HEK293T (cell line): ENCODE measurements around the gene DPH6.

Source experiments
- BHLHE40 ChIP-seq: fragments of 450-650 bp; IDR thresholded peaks from 2 replicates; pipeline ENCODE4 v1.6.1; 2016; ENCODE audit warnings: mild to moderate bottlenecking, moderate library complexity, borderline replicate concordance
- CTBP1 ChIP-seq: fragments of 450-650 bp; IDR thresholded peaks from 2 replicates; pipeline ENCODE4 v1.6.1; 2016; ENCODE audit warnings: borderline replicate concordance
- ELF4 ChIP-seq: fragments of 450-650 bp; IDR thresholded peaks from 2 replicates; pipeline ENCODE4 v1.6.1; 2017; ENCODE audit warnings: antibody characterized with exemption
- FOXA1 ChIP-seq: fragments of 450-650 bp; IDR thresholded peaks from 2 replicates; pipeline ENCODE4 v1.6.1; 2016; ENCODE audit warnings: mild to moderate bottlenecking
- FOXK2 ChIP-seq: fragments of 450-650 bp; IDR thresholded peaks from 2 replicates; pipeline ENCODE4 v1.6.1; 2016; ENCODE audit warnings: mild to moderate bottlenecking
- FOXM1 ChIP-seq: fragments of 450-650 bp; IDR thresholded peaks from 2 replicates; pipeline ENCODE4 v1.6.1; 2017; ENCODE audit warnings: mild to moderate bottlenecking, borderline replicate concordance
- HDGF ChIP-seq: fragments of 450-650 bp; IDR thresholded peaks from 2 replicates; pipeline ENCODE4 v1.6.1; 2017; ENCODE audit warnings: antibody characterized with exemption, borderline replicate concordance
- LEF1 ChIP-seq: fragments of 450-650 bp; IDR thresholded peaks from 2 replicates; pipeline ENCODE4 v1.6.1; 2017; ENCODE audit warnings: mild to moderate bottlenecking, borderline replicate concordance
- NFRKB ChIP-seq: fragments of 450-650 bp; IDR thresholded peaks from 2 replicates; pipeline ENCODE4 v1.6.1; 2016; ENCODE audit warnings: mild to moderate bottlenecking, moderate library complexity
- SP1 ChIP-seq: fragments of 450-650 bp; IDR thresholded peaks from 2 replicates; pipeline ENCODE4 v1.6.1; 2017
- SUZ12 ChIP-seq: fragments of 450-650 bp; IDR thresholded peaks from 2 replicates; pipeline ENCODE4 v1.6.1; 2016; ENCODE audit warnings: mild to moderate bottlenecking
- TARDBP ChIP-seq: fragments of 450-650 bp; IDR thresholded peaks from 2 replicates; pipeline ENCODE4 v1.6.1; 2016
- ZNF384 ChIP-seq: fragments of 450-650 bp; IDR thresholded peaks from 2 replicates; pipeline ENCODE4 v1.6.1; 2016

DNA sequence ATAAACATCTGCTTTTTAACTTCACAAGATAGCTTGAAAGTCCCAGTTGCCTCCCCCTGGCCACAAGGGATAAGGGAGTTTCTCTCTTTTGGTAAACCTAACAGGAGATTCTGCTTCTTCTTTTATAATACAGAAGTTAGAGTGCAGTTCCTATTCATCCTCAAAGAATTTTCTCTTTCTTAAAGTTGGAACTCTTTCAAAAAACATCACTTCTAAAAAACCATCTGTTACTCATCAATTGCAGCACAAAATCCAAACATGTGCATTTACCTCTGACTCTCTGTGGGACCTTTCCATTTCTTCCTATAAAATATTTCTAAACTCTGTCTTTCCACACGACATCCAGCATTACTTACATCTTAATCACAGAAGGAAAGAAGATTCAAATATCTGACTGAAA is 5.1 kb downstream of the DPH6 start:
- no peak for TF ChIP-seq BHLHE40
- no peak for TF ChIP-seq CTBP1
- no peak for TF ChIP-seq FOXA1
- TF ChIP-seq SP1, result no peak
- TF ChIP-seq ELF4, result no peak
- TF ChIP-seq HDGF, result no peak
- TF ChIP-seq SUZ12, result no peak
- no peak for TF ChIP-seq LEF1
- TF ChIP-seq TARDBP, result no peak
- TF ChIP-seq FOXK2, result no peak
- no peak for TF ChIP-seq NFRKB
- no peak for TF ChIP-seq FOXM1
- no peak for TF ChIP-seq ZNF384
